Mononuclear cell (primary cell): ENCODE results near the gene NUDT14. TPM values are rescaled to one million over a fixed set of nuclear protein-coding genes. Genes with fewer than 3 reads are reported as not detected.

Experiments used
- H3K27me3 ChIP-seq: 2 replicates; pipeline ENCODE4 v1.6.0; 2011; ENCODE audit warnings: low read length, control low read depth; ENCODE audit not compliant: insufficient read depth
- H3K4me1 ChIP-seq: 2 replicates; pipeline ENCODE4 v1.5.1; 2011; ENCODE audit warnings: mild to moderate bottlenecking, low read length, control low read depth; ENCODE audit not compliant: insufficient read depth
- H3K4me3 ChIP-seq: 2 replicates; pipeline ENCODE4 v1.5.1; 2011; ENCODE audit warnings: mild to moderate bottlenecking, low read length, moderate library complexity
- H3K9me3 ChIP-seq: 2 replicates; pipeline ENCODE4 v1.5.1; 2011; ENCODE audit warnings: low read depth, mild to moderate bottlenecking, control low read depth, low read length
- total RNA-seq: library from RNA; depleted of rRNA; stranded (reverse); fragments of >200 nt; gene quantifications from one replicate; pipeline ENCODE4 v1.2.3, GENCODE V29; 2012

The NUDT14 gene
- total RNA-seq, 1 donor: 6.3 TPM

GRCh38 chr14:105145381-105146180 lies 35.5 kb downstream of the NUDT14 start:
- H3K27me3 ChIP-seq: no peaks in the 10 kb centered on the region
- H3K4me1 ChIP-seq: no peaks in the 10 kb centered on the region
- H3K9me3 ChIP-seq: no peaks in the 10 kb centered on the region
- no peak overlapping the region for H3K4me3 ChIP-seq

GRCh38 chr14:105144666-105145380 lies 36.3 kb downstream of the NUDT14 start:
- Histone ChIP-seq H3K4me1 (no peaks in the 10 kb centered on the region), H3K4me3 (no peak overlapping the region), H3K9me3 (no peaks in the 10 kb centered on the region), H3K27me3 (no peaks in the 10 kb centered on the region)

DNA sequence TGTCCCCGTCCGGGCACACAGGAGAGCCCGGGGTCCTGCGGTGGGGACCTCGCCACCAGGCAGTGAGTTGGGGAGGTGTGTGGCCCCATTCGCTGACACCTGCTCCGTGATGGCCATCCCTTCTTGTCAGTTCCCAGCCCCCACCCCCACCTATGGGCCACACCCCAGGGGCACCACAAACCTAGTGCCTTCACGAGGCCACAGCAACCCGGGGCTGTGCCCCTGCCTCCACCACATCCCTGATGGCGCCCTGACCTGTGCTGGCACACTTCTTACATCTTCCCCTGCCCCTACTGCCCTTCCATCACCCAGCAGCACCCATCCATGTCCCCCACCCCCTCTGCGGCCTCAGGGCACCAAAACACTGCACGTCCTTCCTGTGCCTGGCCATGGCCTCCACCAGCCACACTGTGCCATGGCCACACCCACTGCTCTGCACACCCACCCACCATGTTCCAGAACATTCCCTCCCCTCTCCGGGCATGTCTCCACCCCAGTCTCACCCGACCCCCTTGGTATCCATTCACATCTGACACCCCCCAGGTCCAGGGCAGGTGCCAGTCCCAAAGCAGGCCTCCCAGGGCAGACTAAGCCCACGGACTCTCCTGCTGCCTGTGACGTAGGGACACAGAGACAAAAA lies 37.0 kb downstream of the NUDT14 start:
- H3K4me1 ChIP-seq: no peaks in the 10 kb centered on the region
- H3K27me3 ChIP-seq: no peaks in the 10 kb centered on the region
- H3K4me3 ChIP-seq: no peak overlapping the region
- H3K9me3 ChIP-seq: no peaks in the 10 kb centered on the region

DNA sequence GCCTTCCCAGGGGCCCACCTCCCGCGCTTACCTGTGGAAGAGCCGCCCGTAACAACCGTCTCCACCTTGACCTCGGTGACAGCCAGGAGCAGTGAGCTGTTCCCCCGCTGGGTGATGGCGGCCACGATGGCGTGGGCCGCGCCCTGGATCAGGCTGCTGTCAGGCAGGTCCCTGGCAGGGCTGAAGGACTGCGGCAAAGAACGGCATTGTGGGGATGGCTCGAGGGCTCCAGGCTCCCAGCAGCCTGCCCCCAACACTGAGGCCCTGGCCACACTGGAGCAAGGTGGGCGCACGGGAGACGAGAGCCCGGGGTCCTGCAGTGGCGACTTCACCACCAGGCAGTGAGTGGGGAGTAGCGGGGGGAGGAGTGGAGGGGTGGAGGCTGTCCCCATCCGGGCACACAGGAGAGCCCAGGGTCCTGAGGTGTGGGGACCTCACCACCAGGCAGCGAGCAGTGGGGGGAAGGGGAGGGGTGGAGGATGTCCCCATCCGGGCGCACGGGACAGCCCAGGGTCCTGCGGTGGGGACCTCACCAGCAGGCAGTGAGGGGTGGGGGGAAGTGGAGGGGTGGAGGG lies 37.6 kb downstream of the NUDT14 start:
- H3K9me3 ChIP-seq: no peaks in the 10 kb centered on the region
- no peaks in the 10 kb centered on the region for H3K27me3 ChIP-seq

GRCh38 chr14:105142651-105143450 lies 38.3 kb downstream of the NUDT14 start:
- Histone ChIP-seq H3K4me1 (no peaks in the 10 kb centered on the region), H3K27me3 (no peaks in the 10 kb centered on the region), H3K9me3 (no peaks in the 10 kb centered on the region), H3K4me3 (no peak overlapping the region)

More for the DNA sequence above, 37.6 kb downstream of the NUDT14 start:
- H3K4me1 ChIP-seq: no peaks in the 10 kb centered on the region
- no peak overlapping the region for H3K4me3 ChIP-seq

DNA sequence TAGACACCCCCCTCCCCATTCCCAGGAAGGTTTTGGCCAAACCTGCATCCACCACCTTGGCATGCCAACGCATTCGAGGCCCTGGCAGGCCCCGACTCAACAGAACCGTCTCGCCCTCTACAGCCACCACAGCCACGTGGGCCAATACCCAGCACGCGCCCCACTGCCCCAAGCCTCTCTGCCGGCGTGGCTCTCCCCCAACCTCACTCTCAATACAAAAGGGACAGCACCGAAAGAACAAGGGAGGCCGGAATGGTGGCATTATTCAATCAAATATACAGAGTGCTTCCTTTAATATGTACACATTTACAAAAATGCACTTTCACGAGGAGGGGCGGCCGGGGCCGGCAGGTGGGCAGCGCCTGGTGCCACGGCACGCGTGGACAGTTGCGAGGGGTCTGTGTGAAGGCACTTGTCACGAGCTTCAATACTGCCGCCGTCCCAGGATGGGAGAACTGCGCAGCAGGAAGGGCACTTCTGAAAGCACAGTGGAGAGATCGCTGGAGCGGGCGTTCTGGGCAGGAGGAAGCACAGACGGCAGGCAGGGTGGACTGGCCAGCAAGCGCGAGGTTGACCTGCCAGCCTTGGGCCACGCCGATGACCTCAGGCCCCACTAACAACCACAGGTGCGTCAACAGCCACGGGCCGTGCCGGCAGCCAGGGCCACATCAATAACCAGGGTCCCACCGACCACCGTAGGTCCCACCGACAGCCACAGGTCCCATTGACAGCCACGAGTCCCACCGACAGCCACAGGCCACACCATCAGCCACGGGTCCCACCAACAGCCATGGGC lies 39.4 kb downstream of the NUDT14 start:
- H3K4me3 ChIP-seq: no peak overlapping the region
- no peaks in the 10 kb centered on the region for H3K4me1 ChIP-seq
- H3K9me3 ChIP-seq: no peaks in the 10 kb centered on the region
- H3K27me3 ChIP-seq: no peaks in the 10 kb centered on the region

DNA sequence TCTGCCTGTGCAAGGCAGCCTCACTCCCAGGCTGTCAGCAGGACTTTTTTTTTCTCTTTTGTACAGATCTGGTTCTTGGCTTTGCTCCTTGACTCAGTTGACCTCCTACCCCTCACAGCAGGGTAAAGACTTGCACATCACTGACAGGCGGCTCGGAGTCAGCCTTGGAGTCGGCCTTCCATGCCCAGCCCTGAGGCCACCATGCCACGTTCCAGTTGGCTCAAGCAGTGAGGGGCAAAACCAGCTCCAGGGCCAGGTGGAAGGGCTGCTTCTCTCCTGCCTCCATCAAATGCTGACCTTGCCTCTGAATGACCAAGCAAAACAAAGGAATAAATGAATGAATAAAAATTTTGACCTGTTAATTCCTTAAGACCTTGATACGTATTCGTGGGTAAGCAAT lies 40.1 kb downstream of the NUDT14 start:
- no peaks in the 10 kb centered on the region for H3K9me3 ChIP-seq
- no peaks in the 10 kb centered on the region for H3K27me3 ChIP-seq
- H3K4me3 ChIP-seq: no peak overlapping the region
- no peaks in the 10 kb centered on the region for H3K4me1 ChIP-seq

DNA sequence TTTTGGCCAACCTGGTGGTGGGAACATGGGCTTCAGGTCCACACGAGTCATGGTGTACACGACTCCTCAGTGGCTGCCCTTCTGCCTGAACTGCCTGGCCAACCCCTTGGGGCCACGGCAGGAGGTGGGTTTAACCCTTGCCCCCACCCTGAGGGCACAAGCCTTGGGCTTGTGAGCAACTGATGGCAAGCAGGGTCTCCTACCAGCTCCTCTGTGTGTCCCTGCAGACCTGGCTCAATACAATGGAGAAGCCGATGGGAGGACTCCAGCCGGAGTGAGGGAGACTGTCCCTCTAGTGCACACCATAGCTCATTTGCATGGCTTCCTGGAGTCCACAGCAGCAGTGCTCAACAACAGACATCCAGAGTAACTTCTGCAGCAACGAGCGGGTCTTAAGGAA lies 40.5 kb downstream of the NUDT14 start:
- no peaks in the 10 kb centered on the region for H3K4me1 ChIP-seq
- no peaks in the 10 kb centered on the region for H3K27me3 ChIP-seq
- no peaks in the 10 kb centered on the region for H3K9me3 ChIP-seq
- H3K4me3 ChIP-seq: no peak overlapping the region

DNA sequence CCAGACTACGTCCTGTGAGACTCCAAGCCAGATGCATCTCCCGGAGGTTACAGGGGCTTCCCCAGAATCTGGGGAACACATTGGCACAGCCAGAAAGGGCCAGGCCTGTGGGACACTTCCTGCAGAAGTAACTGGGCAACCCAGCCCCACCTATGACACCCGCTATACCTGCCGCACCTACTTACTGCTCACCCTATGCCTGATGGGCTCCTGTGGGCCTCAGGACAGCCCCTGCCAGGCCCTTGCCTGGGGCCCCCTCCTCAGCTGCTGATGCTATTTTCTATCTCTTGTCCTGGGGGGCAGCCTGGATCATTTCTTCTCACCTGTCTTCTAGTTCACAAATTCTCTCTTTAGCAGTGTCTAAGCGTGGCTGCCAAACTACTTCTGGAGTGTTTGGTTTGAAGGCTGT lies 41.3 kb downstream of the NUDT14 start:
- no peaks in the 10 kb centered on the region for H3K9me3 ChIP-seq

DNA sequence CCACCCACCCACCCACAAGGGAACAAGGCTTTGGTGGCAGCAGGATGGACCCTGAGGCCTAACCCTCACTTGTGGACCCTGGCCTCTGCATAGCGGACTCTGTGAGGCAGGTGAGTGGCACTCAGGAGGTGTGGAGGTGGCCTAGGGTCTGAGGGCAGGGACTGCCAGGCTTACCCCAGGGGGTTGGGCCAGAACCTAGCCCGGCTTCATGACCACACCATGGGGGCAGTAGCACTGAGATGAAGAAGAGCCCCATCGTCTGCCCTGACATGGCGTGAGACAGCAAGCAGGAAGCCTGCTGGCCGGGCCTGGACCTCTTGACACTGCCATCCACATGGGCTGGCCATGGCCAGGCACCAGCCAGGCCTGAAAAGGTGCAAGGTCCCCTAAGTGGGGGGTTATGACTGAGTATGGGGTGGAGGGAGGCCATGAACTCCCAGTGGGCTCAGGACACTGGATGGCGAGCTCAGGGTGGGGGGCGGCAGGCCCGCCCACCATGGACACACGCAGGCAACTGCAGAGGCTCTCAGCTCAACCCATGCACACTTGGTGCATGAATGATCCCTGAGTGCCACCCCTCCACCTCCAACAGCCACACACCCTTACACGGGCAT lies 41.8 kb downstream of the NUDT14 start:
- Histone ChIP-seq H3K4me1 (no peaks in the 10 kb centered on the region), H3K4me3 (no peak overlapping the region), H3K27me3 (no peaks in the 10 kb centered on the region), H3K9me3 (no peaks in the 10 kb centered on the region)

More for the DNA sequence above, 41.3 kb downstream of the NUDT14 start:
- Histone ChIP-seq H3K4me3 (no peak overlapping the region), H3K27me3 (no peaks in the 10 kb centered on the region), H3K4me1 (no peaks in the 10 kb centered on the region)

GRCh38 chr14:105138551-105139111 lies 42.5 kb downstream of the NUDT14 start:
- Histone ChIP-seq H3K4me3 (no peak overlapping the region), H3K27me3 (no peaks in the 10 kb centered on the region), H3K4me1 (no peaks in the 10 kb centered on the region), H3K9me3 (no peaks in the 10 kb centered on the region)

DNA sequence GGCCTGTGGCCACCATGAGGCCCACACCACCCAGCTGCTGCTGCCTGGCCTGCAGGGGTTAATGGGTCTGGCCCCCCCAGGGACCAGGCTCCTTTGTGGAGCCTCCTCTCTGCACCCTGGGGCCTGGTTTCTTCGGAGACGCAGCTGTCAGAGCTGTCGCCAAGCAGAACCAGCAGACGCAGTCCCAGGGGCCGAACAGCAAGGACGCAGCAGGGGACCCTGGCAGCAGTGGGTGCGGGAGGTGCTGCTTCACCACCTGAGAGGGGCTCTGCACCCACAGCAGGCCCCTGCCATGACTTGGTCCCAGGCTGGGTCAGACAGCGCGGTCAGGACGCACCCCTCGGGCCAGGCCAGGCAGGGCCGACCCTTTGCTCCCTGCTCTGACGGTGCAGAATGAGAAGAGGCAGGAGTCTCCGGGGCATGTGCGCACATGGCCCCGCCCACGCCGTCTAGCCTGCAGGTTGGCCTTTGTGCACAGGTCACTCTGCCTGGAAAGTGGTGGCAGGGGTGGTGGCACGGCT lies 43.0 kb downstream of the NUDT14 start:
- Histone ChIP-seq H3K4me1 (no peaks in the 10 kb centered on the region), H3K27me3 (no peaks in the 10 kb centered on the region), H3K9me3 (no peaks in the 10 kb centered on the region), H3K4me3 (no peak overlapping the region)

DNA sequence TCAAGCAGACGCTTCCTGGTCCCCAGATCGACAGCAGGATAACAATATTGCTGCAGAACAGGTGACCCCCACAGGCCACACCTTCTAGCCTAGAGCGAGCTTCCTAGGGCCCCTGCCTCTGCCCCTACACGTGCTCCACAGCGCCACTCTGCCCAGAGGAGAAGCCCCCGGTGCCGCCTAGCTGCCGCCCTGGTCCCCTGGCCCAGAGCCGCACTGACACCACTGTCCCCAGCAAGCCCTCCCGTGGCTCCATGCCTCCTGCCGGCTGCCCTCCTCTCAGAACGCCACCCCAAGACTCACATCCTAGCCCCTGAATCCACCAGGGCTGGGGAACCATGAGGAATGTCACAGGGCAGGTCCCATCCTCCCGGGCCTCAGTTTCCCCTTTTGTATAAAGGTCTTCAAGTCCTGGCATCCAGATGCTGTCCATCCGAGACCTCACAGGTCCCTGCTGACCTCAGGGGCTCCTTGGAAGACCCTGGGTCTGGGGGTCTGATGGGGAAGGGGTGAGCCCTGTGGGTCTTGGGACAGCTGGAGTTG lies 43.6 kb downstream of the NUDT14 start:
- Histone ChIP-seq H3K4me3 (no peak overlapping the region), H3K4me1 (no peaks in the 10 kb centered on the region), H3K9me3 (no peaks in the 10 kb centered on the region), H3K27me3 (no peaks in the 10 kb centered on the region)
